Keratinocyte (primary cell): Measurements from ENCODE around the gene LRRC41. TPM values are rescaled to one million over a fixed set of nuclear protein-coding genes. Genes with fewer than 3 reads are reported as not detected.

Source experiments
- DNase-seq: peaks from one replicate; pipeline ENCODE4 v3.0.0-alpha.2; 2011; ENCODE audit warnings: low read depth, missing footprints, low spot score
- FAIRE-seq: peaks from 2 replicates; lab custom pipeline; 2011; peaks lifted over from hg19 to GRCh38; lab: Jason Lieb, UNC
- H2AFZ ChIP-seq: 2 replicates; pipeline ENCODE4 v1.6.0; 2012; ENCODE audit warnings: low read length, control low read depth, inconsistent platforms; ENCODE audit not compliant: control insufficient read depth
- H3K27ac ChIP-seq: 2 replicates; pipeline ENCODE4 v1.5.1; 2011; ENCODE audit warnings: low read length; ENCODE audit not compliant: control insufficient read depth, insufficient read depth
- H3K27me3 ChIP-seq: 3 replicates; pipeline ENCODE4 v1.6.0; 2011; ENCODE audit warnings: low read length; ENCODE audit not compliant: control insufficient read depth, insufficient read depth; ENCODE audit errors: extremely low read depth
- H3K36me3 ChIP-seq, 2 experiments: 2 replicates in 1 of 2; 3 replicates in 1 of 2; pipeline ENCODE4 v1.5.1; 2011; ENCODE audit warnings: low read length in 2 of 2, mild to moderate bottlenecking in 1 of 2; ENCODE audit not compliant: control insufficient read depth in 2 of 2, insufficient read depth in 2 of 2; ENCODE audit errors: extremely low read depth in 1 of 2
- H3K4me1 ChIP-seq: 3 replicates; pipeline ENCODE4 v1.5.1; 2011; ENCODE audit warnings: low read length; ENCODE audit not compliant: control insufficient read depth, insufficient read depth; ENCODE audit errors: extremely low read depth
- H3K4me2 ChIP-seq: 3 replicates; pipeline ENCODE4 v1.6.0; 2011; ENCODE audit warnings: low read depth, low read length; ENCODE audit not compliant: control insufficient read depth, insufficient read depth; ENCODE audit errors: extremely low read depth
- H3K4me3 ChIP-seq, 3 experiments: fragments of 200-600 bp in 1 of 3; sonication (generic) in 1 of 3; 2 replicates in 2 of 3; 3 replicates in 1 of 3; pipeline ENCODE4 v1.5.1; 2011 to 2016; ENCODE audit warnings: low read length in 3 of 3, mild to moderate bottlenecking in 3 of 3, control low read depth in 2 of 3, inconsistent platforms in 1 of 3, low read depth in 1 of 3, mixed read lengths in 1 of 3, mixed run types in 1 of 3, moderate library complexity in 1 of 3; ENCODE audit not compliant: control insufficient read depth in 2 of 3, insufficient read depth in 2 of 3; ENCODE audit errors: extremely low read depth in 1 of 3
- H3K79me2 ChIP-seq: 2 replicates; pipeline ENCODE4 v1.6.0; 2012; ENCODE audit warnings: low read length; ENCODE audit not compliant: control insufficient read depth, insufficient read depth
- H3K9ac ChIP-seq: 3 replicates; pipeline ENCODE4 v1.6.0; 2011; ENCODE audit warnings: low read length; ENCODE audit not compliant: control insufficient read depth, insufficient read depth; ENCODE audit errors: extremely low read depth
- H3K9me1 ChIP-seq: 3 replicates; pipeline ENCODE4 v1.6.0; 2011; ENCODE audit warnings: low read length; ENCODE audit not compliant: control insufficient read depth, insufficient read depth; ENCODE audit errors: extremely low read depth
- H3K9me3 ChIP-seq: 2 replicates; pipeline ENCODE4 v1.5.1; 2012; ENCODE audit warnings: low read depth, low read length; ENCODE audit not compliant: control insufficient read depth
- H4K20me1 ChIP-seq: 3 replicates; pipeline ENCODE4 v1.6.0; 2011; ENCODE audit warnings: low read length; ENCODE audit not compliant: control insufficient read depth, insufficient read depth; ENCODE audit errors: extremely low read depth
- EZH2 ChIP-seq: IDR thresholded peaks from one replicate; pipeline ENCODE4 v1.6.1; 2012; ENCODE audit warnings: inconsistent platforms, mild to moderate bottlenecking, low read length, moderate library complexity
- dilution Hi-C: fragments of 300-500 bp; cut with MboI; formaldehyde crosslinking; loops from one replicate; pipeline ENCODE4 v1.7.0; 2020; ENCODE audit warnings: low sequenced_read_pairs; ENCODE audit not compliant: extremely low pct_ligation_motif_present
- polyA plus RNA-seq, 5 experiments: library from polyadenylated mRNA; depleted of rRNA in 3 of 5; stranded (reverse) in 3 of 5; stranded (forward) in 1 of 5; unstranded in 1 of 5; fragments of >200 nt; gene quantifications; 1 replicate in 1 of 5; 2 replicates in 3 of 5; 3 replicates in 1 of 5; pipeline versions ENCODE4 v1.2.1 to v1.2.3, GENCODE V29; 2011 to 2012; ENCODE audit warnings: missing spikeins in 2 of 5, low read depth in 1 of 5, low replicate concordance in 1 of 5
- TF ChIP-seq, protein P1 (sequence below), 3 experiments: IDR thresholded peaks in 1 of 3; conservative IDR thresholded peaks in 1 of 3; optimal IDR thresholded peaks in 1 of 3; 2 replicates in 2 of 3; 3 replicates in 1 of 3; pipeline versions ENCODE3 to v1.5.1; 2011; ENCODE audit warnings: low read length in 3 of 3, mild to moderate bottlenecking in 3 of 3, moderate library complexity in 2 of 3, control low read depth in 1 of 3, inconsistent platforms in 1 of 3; ENCODE audit not compliant: insufficient read depth in 2 of 3; ENCODE audit errors: extremely low read depth in 1 of 3

The LRRC41 gene
- polyA plus RNA-seq, 1 donor (not counting 4 experiments of a cell fraction or from before 2014, with no cell fraction given) = 51.2 TPM

DNA sequence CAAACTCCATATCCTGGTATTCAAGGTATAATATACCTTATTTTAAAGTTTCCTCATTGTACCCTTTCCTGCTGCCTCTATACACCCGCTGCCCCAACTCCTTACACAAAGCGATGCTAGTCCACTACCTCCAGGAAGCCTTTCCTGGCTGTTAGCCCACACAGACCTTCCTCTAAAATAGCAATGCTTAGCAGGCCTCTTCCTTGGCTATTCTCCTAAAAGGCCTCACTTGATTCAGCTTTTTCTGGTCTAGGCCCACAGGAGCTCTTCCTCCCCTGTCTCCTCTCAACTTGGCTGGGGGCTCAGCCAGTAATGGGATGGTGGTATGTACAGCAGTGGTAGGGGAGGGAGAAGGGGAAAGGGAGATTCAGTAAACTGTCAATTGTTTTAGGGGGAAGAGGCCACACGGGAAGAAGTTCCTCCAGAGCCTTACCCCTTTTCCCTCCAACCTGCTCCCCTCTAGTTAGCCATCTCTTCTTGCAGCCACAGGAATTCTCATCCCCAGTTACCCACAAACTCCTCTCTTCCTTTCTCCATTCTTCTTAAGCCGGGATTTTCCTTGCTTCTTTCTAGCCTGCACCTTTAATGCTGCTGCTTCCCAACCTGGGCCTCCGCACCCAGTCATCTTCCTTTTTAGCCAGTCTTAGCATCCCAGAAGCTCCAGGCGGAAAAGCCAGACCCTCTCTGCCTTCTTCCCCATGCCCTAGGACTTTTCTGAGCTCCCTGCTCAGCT is 2.6 kb downstream of the LRRC41 start:
- TF ChIP-seq EZH2 = no peak
- TF ChIP-seq, protein P1, sequence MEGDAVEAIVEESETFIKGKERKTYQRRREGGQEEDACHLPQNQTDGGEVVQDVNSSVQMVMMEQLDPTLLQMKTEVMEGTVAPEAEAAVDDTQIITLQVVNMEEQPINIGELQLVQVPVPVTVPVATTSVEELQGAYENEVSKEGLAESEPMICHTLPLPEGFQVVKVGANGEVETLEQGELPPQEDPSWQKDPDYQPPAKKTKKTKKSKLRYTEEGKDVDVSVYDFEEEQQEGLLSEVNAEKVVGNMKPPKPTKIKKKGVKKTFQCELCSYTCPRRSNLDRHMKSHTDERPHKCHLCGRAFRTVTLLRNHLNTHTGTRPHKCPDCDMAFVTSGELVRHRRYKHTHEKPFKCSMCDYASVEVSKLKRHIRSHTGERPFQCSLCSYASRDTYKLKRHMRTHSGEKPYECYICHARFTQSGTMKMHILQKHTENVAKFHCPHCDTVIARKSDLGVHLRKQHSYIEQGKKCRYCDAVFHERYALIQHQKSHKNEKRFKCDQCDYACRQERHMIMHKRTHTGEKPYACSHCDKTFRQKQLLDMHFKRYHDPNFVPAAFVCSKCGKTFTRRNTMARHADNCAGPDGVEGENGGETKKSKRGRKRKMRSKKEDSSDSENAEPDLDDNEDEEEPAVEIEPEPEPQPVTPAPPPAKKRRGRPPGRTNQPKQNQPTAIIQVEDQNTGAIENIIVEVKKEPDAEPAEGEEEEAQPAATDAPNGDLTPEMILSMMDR (optimal IDR thresholded peaks at IDR 0.05 in 1 of 3, IDR thresholded peaks at IDR 0.05 in 1 of 3, conservative IDR thresholded peaks at IDR 0.05 in 1 of 3; ENCODE audit: extremely low read depth in 1 of 3, insufficient read depth in 2 of 3, low read length in 3 of 3) = no peak
- Histone ChIP-seq H3K4me2 (peak overlapping the region; percentile 99), H4K20me1 (peaks cover 3% of the 10 kb centered on the region), H3K4me1 (peaks cover 17% of the 10 kb centered on the region), H3K9ac (peak overlapping the region; percentile 96), H3K27me3 (no peaks in the 10 kb centered on the region), H3K36me3 (peaks cover 7 to 15% of the 10 kb centered on the region in 2 experiments), H3K27ac (peak overlapping the region; percentile 98), H3K4me3 (peak overlapping the region; percentile 76 to 99 (median 99)), H3K79me2 (peaks cover 72% of the 10 kb centered on the region), H3K9me3 (no peaks in the 10 kb centered on the region), H3K9me1 (no peaks in the 10 kb centered on the region), H2AFZ (no peak overlapping the region)
- FAIRE-seq (no peak), DNase-seq (no peak)
- dilution Hi-C loops = no loop called here

GRCh38 chr1:46298387-46298786 is 5.0 kb downstream of the LRRC41 start:
- Histone ChIP-seq H3K36me3 (peaks cover 10 to 22% of the 10 kb centered on the region in 2 experiments), H3K9me1 (no peaks in the 10 kb centered on the region), H3K27ac (no peak overlapping the region), H3K4me3 (no peak overlapping the region), H4K20me1 (no peaks in the 10 kb centered on the region), H3K9me3 (no peaks in the 10 kb centered on the region), H3K79me2 (peaks cover 48% of the 10 kb centered on the region), H3K9ac (no peak overlapping the region), H3K27me3 (no peaks in the 10 kb centered on the region), H3K4me2 (no peak overlapping the region), H3K4me1 (peaks cover 11% of the 10 kb centered on the region), H2AFZ (no peak overlapping the region)
- TF ChIP-seq, protein P1 (optimal IDR thresholded peaks at IDR 0.05 in 1 of 3, IDR thresholded peaks at IDR 0.05 in 1 of 3, conservative IDR thresholded peaks at IDR 0.05 in 1 of 3; ENCODE audit: extremely low read depth in 1 of 3, insufficient read depth in 2 of 3, low read length in 3 of 3) = no peak
- no peak for TF ChIP-seq EZH2
- FAIRE-seq (no peak), DNase-seq (no peak)
- dilution Hi-C loops = no loop called here
